ENCODE measurements around the gene GPR146.

GPR146 gene

GRCh38 chr7:1106793-1107421 lies 62.6 kb downstream of the GPR146 start:
- peaks cover 56% of the 10 kb centered on the region for H3K79me1 ChIP-seq (replicated peaks; ENCODE audit: low read length, poor library complexity, severe bottlenecking)
- H3K14ac ChIP-seq (ENCODE audit: low read length in 2 of 2), result peak overlapping the region in 1 of 2 experiments; percentile 26
- H4K91ac ChIP-seq (ENCODE audit: low read length), result no peak overlapping the region
- no peak overlapping the region for H2BK120ac ChIP-seq (ENCODE audit: low read depth, low read length)
- H3K4me3 ChIP-seq (ENCODE audit: insufficient read depth in 1 of 2, low read depth in 1 of 2, low read length in 2 of 2), result no peak overlapping the region
- H3K23ac ChIP-seq (ENCODE audit: low read length in 2 of 2), result no peak overlapping the region
- H3K27ac ChIP-seq (ENCODE audit: low read length, poor library complexity, severe bottlenecking), result no peak overlapping the region
- no peaks in the 10 kb centered on the region for H3K27me3 ChIP-seq (ENCODE audit: control insufficient read depth in 1 of 2, insufficient read depth in 1 of 2, low read length in 2 of 2)
- WGBS, result 92% methylated on average over 20 of the region's 20 CpGs
- no peak overlapping the region for H2AFZ ChIP-seq (ENCODE audit: low read depth, low read length)
- no peak overlapping the region for H4K8ac ChIP-seq (ENCODE audit: low read length)
- no peak overlapping the region for H2BK15ac ChIP-seq (ENCODE audit: low read depth, poor library complexity, severe bottlenecking)
- peaks cover 0 to 39% of the 10 kb centered on the region in 2 experiments for H3K36me3 ChIP-seq (ENCODE audit: control insufficient read depth in 1 of 2, insufficient read depth in 2 of 2, low read depth in 1 of 2, low read length in 2 of 2)
- no peak overlapping the region for H2AK5ac ChIP-seq (ENCODE audit: low read length, severe bottlenecking)
- H2BK5ac ChIP-seq (ENCODE audit: low read depth, low read length, poor library complexity, severe bottlenecking), result no peak overlapping the region
- H3K18ac ChIP-seq (ENCODE audit: low read depth in 1 of 2, low read length in 2 of 2), result peak overlapping the region in 1 of 2 experiments; percentile 9
- no peak overlapping the region for H3K4ac ChIP-seq (ENCODE audit: low read depth in 1 of 2, low read length in 2 of 2)
- no peak overlapping the region for H3K9ac ChIP-seq (ENCODE audit: low read length)
- DNase-seq, result no peak
- no peak overlapping the region for H3K4me2 ChIP-seq (ENCODE audit: low read length, poor library complexity, severe bottlenecking)
- H3K9me3 ChIP-seq (ENCODE audit: control insufficient read depth, low read length), result no peaks in the 10 kb centered on the region
- peaks cover 18% of the 10 kb centered on the region for H3K4me1 ChIP-seq (ENCODE audit: control insufficient read depth, insufficient read depth, low read depth, low read length)
- no peak overlapping the region for H2BK12ac ChIP-seq (ENCODE audit: low read length in 2 of 2)

GRCh38 chr7:1108264-1108920 lies 64.0 kb downstream of the GPR146 start:
- Histone ChIP-seq H2AK5ac (ENCODE audit: low read length, severe bottlenecking) (no peak overlapping the region), H2BK5ac (ENCODE audit: low read depth, low read length, poor library complexity, severe bottlenecking) (no peak overlapping the region), H3K36me3 (ENCODE audit: control insufficient read depth in 1 of 2, insufficient read depth in 2 of 2, low read depth in 1 of 2, low read length in 2 of 2) (peaks cover 0 to 42% of the 10 kb centered on the region in 2 experiments), H3K9me3 (ENCODE audit: control insufficient read depth, low read length) (no peaks in the 10 kb centered on the region), H3K4me2 (ENCODE audit: low read length, poor library complexity, severe bottlenecking) (no peak overlapping the region), H4K8ac (ENCODE audit: low read length) (no peak overlapping the region), H3K4ac (ENCODE audit: low read depth in 1 of 2, low read length in 2 of 2) (no peak overlapping the region), H3K14ac (ENCODE audit: low read length in 2 of 2) (no peak overlapping the region), H3K23ac (ENCODE audit: low read length in 2 of 2) (no peak overlapping the region), H3K79me1 (replicated peaks; ENCODE audit: low read length, poor library complexity, severe bottlenecking) (peaks cover 58% of the 10 kb centered on the region), H3K27ac (ENCODE audit: low read length, poor library complexity, severe bottlenecking) (no peak overlapping the region), H2BK12ac (ENCODE audit: low read length in 2 of 2) (no peak overlapping the region), H2AFZ (ENCODE audit: low read depth, low read length) (no peak overlapping the region), H3K18ac (ENCODE audit: low read depth in 1 of 2, low read length in 2 of 2) (no peak overlapping the region), H3K27me3 (ENCODE audit: control insufficient read depth in 1 of 2, insufficient read depth in 1 of 2, low read length in 2 of 2) (no peaks in the 10 kb centered on the region), H3K4me3 (ENCODE audit: insufficient read depth in 1 of 2, low read depth in 1 of 2, low read length in 2 of 2) (no peak overlapping the region), H2BK15ac (ENCODE audit: low read depth, poor library complexity, severe bottlenecking) (no peak overlapping the region), H2BK120ac (ENCODE audit: low read depth, low read length) (no peak overlapping the region), H3K9ac (ENCODE audit: low read length) (no peak overlapping the region), H3K4me1 (ENCODE audit: control insufficient read depth, insufficient read depth, low read depth, low read length) (peaks cover 15% of the 10 kb centered on the region), H4K91ac (ENCODE audit: low read length) (no peak overlapping the region)
- WGBS, result 95% methylated on average over 29 of the region's 30 CpGs
- no peak for DNase-seq

Small RNAs within 50 kb of the gene (small RNA-seq; reads per million reads assigned to genes)
- gene MIR339 (ENCODE audit: low read depth), result 342 reads per million, percentile 95 among the genes with 10 or more reads in this experiment
